Jurkat, Clone E6-1 (cell line): ENCODE data around the gene GRK1.

ENCODE experiments used
- DNase-seq: peaks from one replicate; pipeline ENCODE4 v3.0.0-alpha.2; 2011; ENCODE audit warnings: low read depth, low spot score
- H3K4me3 ChIP-seq: 2 replicates; pipeline ENCODE4 v1.5.1; 2011; ENCODE audit warnings: mild to moderate bottlenecking, low read length, control low read depth, moderate library complexity

The GRK1 gene

GRCh38 chr13:113783200-113783881 is 116.3 kb downstream of the GRK1 start:
- no peak for DNase-seq
- H3K4me3 ChIP-seq = no peak overlapping the region

GRCh38 chr13:113783966-113784644 is 117.1 kb downstream of the GRK1 start:
- no peak overlapping the region for H3K4me3 ChIP-seq
- DNase-seq = no peak

GRCh38 chr13:113784645-113785024 is 117.6 kb downstream of the GRK1 start:
- H3K4me3 ChIP-seq = no peak overlapping the region
- DNase-seq = no peak

- no peak overlapping the region for H3K4me3 ChIP-seq
- peak; percentile 59 for DNase-seq
Observed at GRCh38 chr13:113785051-113786010, 118.3 kb downstream of the GRK1 start.

GRCh38 chr13:113786262-113786841 is 119.3 kb downstream of the GRK1 start:
- DNase-seq = no peak
- no peak overlapping the region for H3K4me3 ChIP-seq
